ENCODE data around the gene TDRD3.
A peak's percentile ranks its signal among the peaks of the same experiment; 100 is the strongest.

The TDRD3 gene

GRCh38 chr13:60520902-60521569 is 124.0 kb downstream of the TDRD3 start:
- DNase-seq (no peak), ATAC-seq (no peak)
- no peaks in the 10 kb centered on the region for H3K4me1 Mint-ChIP-seq
- no peak overlapping the region for H3K4me3 Mint-ChIP-seq
- H3K36me3 Mint-ChIP-seq (ENCODE audit: low read depth) = peaks cover 18% of the 10 kb centered on the region
- H3K9me3 Mint-ChIP-seq = no peaks in the 10 kb centered on the region
- H3K27me3 Mint-ChIP-seq = no peaks in the 10 kb centered on the region
- H3K27ac Mint-ChIP-seq = no peak overlapping the region

- DNase-seq = no peak
- Mint-ChIP-seq H3K4me3 (no peak overlapping the region), H3K4me1 (no peaks in the 10 kb centered on the region), H3K27ac (no peak overlapping the region), H3K27me3 (no peaks in the 10 kb centered on the region), H3K9me3 (no peaks in the 10 kb centered on the region), H3K36me3 (ENCODE audit: low read depth) (peaks cover 13% of the 10 kb centered on the region)
- ATAC-seq = no peak
Observed at GRCh38 chr13:60538566-60538965, 141.5 kb downstream of the TDRD3 start.

GRCh38 chr13:60540276-60540675 is 143.3 kb downstream of the TDRD3 start:
- no peak overlapping the region for H3K4me3 Mint-ChIP-seq
- H3K4me1 Mint-ChIP-seq = no peaks in the 10 kb centered on the region
- peaks cover 16% of the 10 kb centered on the region for H3K36me3 Mint-ChIP-seq (ENCODE audit: low read depth)
- DNase-seq (no peak), ATAC-seq (no peak)
- H3K27ac Mint-ChIP-seq = no peak overlapping the region
- no peaks in the 10 kb centered on the region for H3K27me3 Mint-ChIP-seq
- no peaks in the 10 kb centered on the region for H3K9me3 Mint-ChIP-seq

GRCh38 chr13:60562096-60562780 is 165.2 kb downstream of the TDRD3 start:
- peaks cover 5% of the 10 kb centered on the region for H3K9me3 Mint-ChIP-seq
- no peak overlapping the region for H3K27ac Mint-ChIP-seq

GRCh38 chr13:60571571-60571970 is 174.6 kb downstream of the TDRD3 start:
- Mint-ChIP-seq H3K4me3 (no peak overlapping the region), H3K27ac (no peak overlapping the region), H3K4me1 (no peaks in the 10 kb centered on the region), H3K27me3 (no peaks in the 10 kb centered on the region), H3K9me3 (peaks cover 14% of the 10 kb centered on the region), H3K36me3 (ENCODE audit: low read depth) (peaks cover 50% of the 10 kb centered on the region)
- no peak for ATAC-seq
- DNase-seq = no peak

More at GRCh38 chr13:60562096-60562780, 165.2 kb downstream of the TDRD3 start:
- Mint-ChIP-seq H3K4me1 (no peaks in the 10 kb centered on the region), H3K27me3 (no peaks in the 10 kb centered on the region), H3K4me3 (no peak overlapping the region), H3K36me3 (ENCODE audit: low read depth) (peaks cover 17% of the 10 kb centered on the region)
- no peak for ATAC-seq
- no peak for DNase-seq

GRCh38 chr13:60572003-60572798 is 175.2 kb downstream of the TDRD3 start:
- no peaks in the 10 kb centered on the region for H3K27me3 Mint-ChIP-seq
- no peak overlapping the region for H3K27ac Mint-ChIP-seq
- H3K4me1 Mint-ChIP-seq = no peaks in the 10 kb centered on the region
- peaks cover 9% of the 10 kb centered on the region for H3K9me3 Mint-ChIP-seq
- DNase-seq (no peak), ATAC-seq (no peak)
- no peak overlapping the region for H3K4me3 Mint-ChIP-seq
- H3K36me3 Mint-ChIP-seq (ENCODE audit: low read depth) = peaks cover 44% of the 10 kb centered on the region

- no peak overlapping the region for H3K27ac Mint-ChIP-seq
- H3K4me1 Mint-ChIP-seq = no peaks in the 10 kb centered on the region
- H3K4me3 Mint-ChIP-seq = no peak overlapping the region
- H3K27me3 Mint-ChIP-seq = no peaks in the 10 kb centered on the region
- ATAC-seq (no peak), DNase-seq (no peak)
- peaks cover 7% of the 10 kb centered on the region for H3K9me3 Mint-ChIP-seq
- H3K36me3 Mint-ChIP-seq (ENCODE audit: low read depth) = peaks cover 41% of the 10 kb centered on the region
Observed at GRCh38 chr13:60572855-60573254, 175.8 kb downstream of the TDRD3 start.

- Mint-ChIP-seq H3K9me3 (peaks cover 7% of the 10 kb centered on the region), H3K36me3 (ENCODE audit: low read depth) (peaks cover 28% of the 10 kb centered on the region), H3K4me1 (no peaks in the 10 kb centered on the region), H3K27ac (no peak overlapping the region), H3K27me3 (no peaks in the 10 kb centered on the region), H3K4me3 (no peak overlapping the region)
- ATAC-seq (no peak), DNase-seq (no peak)
Observed at GRCh38 chr13:60574735-60575134, 177.7 kb downstream of the TDRD3 start.

GRCh38 chr13:60575142-60575541 is 178.1 kb downstream of the TDRD3 start:
- Mint-ChIP-seq H3K36me3 (ENCODE audit: low read depth) (peaks cover 24% of the 10 kb centered on the region), H3K4me3 (no peak overlapping the region), H3K27me3 (no peaks in the 10 kb centered on the region), H3K4me1 (no peaks in the 10 kb centered on the region), H3K9me3 (peaks cover 7% of the 10 kb centered on the region), H3K27ac (no peak overlapping the region)
- ATAC-seq (no peak), DNase-seq (no peak)

- H3K4me3 Mint-ChIP-seq = no peak overlapping the region
- DNase-seq (no peak), ATAC-seq (no peak)
- H3K4me1 Mint-ChIP-seq = no peaks in the 10 kb centered on the region
- no peak overlapping the region for H3K27ac Mint-ChIP-seq
- peaks cover 7% of the 10 kb centered on the region for H3K9me3 Mint-ChIP-seq
- H3K36me3 Mint-ChIP-seq (ENCODE audit: low read depth) = peaks cover 9% of the 10 kb centered on the region
- no peaks in the 10 kb centered on the region for H3K27me3 Mint-ChIP-seq
Observed at GRCh38 chr13:60577761-60578160, 180.7 kb downstream of the TDRD3 start.

GRCh38 chr13:60583196-60583888 is 186.3 kb downstream of the TDRD3 start:
- Mint-ChIP-seq H3K36me3 (ENCODE audit: low read depth) (no peaks in the 10 kb centered on the region), H3K27ac (no peak overlapping the region), H3K4me3 (no peak overlapping the region), H3K4me1 (peaks cover 8% of the 10 kb centered on the region), H3K27me3 (peaks cover 2% of the 10 kb centered on the region), H3K9me3 (peaks cover 5% of the 10 kb centered on the region)
- ATAC-seq (no peak), DNase-seq (no peak)

GRCh38 chr13:60583911-60584753 is 187.1 kb downstream of the TDRD3 start:
- Mint-ChIP-seq H3K36me3 (ENCODE audit: low read depth) (no peaks in the 10 kb centered on the region), H3K27me3 (peaks cover 2% of the 10 kb centered on the region), H3K4me3 (no peak overlapping the region), H3K27ac (no peak overlapping the region), H3K9me3 (peaks cover 5% of the 10 kb centered on the region), H3K4me1 (peaks cover 8% of the 10 kb centered on the region)
- DNase-seq = no peak
- peak; percentile 54 for ATAC-seq

- Mint-ChIP-seq H3K4me3 (no peak overlapping the region), H3K36me3 (ENCODE audit: low read depth) (no peaks in the 10 kb centered on the region), H3K27me3 (peaks cover 2% of the 10 kb centered on the region), H3K4me1 (peaks cover 8% of the 10 kb centered on the region), H3K27ac (no peak overlapping the region), H3K9me3 (peaks cover 5% of the 10 kb centered on the region)
- ATAC-seq = no peak
- DNase-seq = no peak
Observed at GRCh38 chr13:60584976-60585375, 188.0 kb downstream of the TDRD3 start.

Data from activated naive CD8-positive, alpha-beta T cell treated with anti-CD3 and anti-CD28 coated beads, Interleukin-2, amount 50 U/mL, for 24 hours (primary cell).